Thyroid gland (tissue), 4 donors: Measurements from ENCODE around the gene HECW1.

Experiments used
- CTCF ChIP-seq, 6 experiments: fragments of 200-600 bp in 3 of 6; fragments of 450-650 bp in 3 of 6; sonication (generic) in 3 of 6; IDR thresholded peaks; one replicate each; pipeline ENCODE4 v1.5.1; 2016 to 2019; ENCODE audit warnings: antibody characterized with exemption in 6 of 6, mild to moderate bottlenecking in 2 of 6, inconsistent platforms in 1 of 6, moderate library complexity in 1 of 6
- POLR2A ChIP-seq, 2 donors: fragments of 450-650 bp; IDR thresholded peaks; one replicate each; pipeline ENCODE4 v1.6.1; 2017; ENCODE audit warnings: antibody characterized with exemption in 2 of 2, mild to moderate bottlenecking in 2 of 2, moderate library complexity in 1 of 2

- no peak for TF ChIP-seq CTCF (IDR thresholded peaks at IDR 0.05)
- TF ChIP-seq POLR2A (IDR thresholded peaks at IDR 0.05), result no peak
These were observed 407.8 kb downstream of the HECW1 start for GRCh38 chr7:43520201-43520600.
